K562 (cell line): ENCODE measurements around the gene SLC13A3. TPM values are rescaled to one million over a fixed set of nuclear protein-coding genes. Genes with fewer than 3 reads are reported as not detected.

Experiments used
- ATAC-seq: fragments of 200-7000 bp; cut with Tn5 transposase; 3 replicates; pipeline ENCODE4 v1.9.1; 2020; ENCODE audit warnings: moderate library complexity
- BruUV-seq: library from RNA; stranded (reverse); fragments of 400-500 nt; replicated peaks from 2 replicates; lab custom pipeline; 2021; lab: Mats Ljungman, UMichigan
- CTCF ChIA-PET: fragments of 300-600 bp; formaldehyde crosslinking; extraction: SDS; loops from one replicate; lab custom pipeline; 2021; ENCODE audit warnings: low intra/inter-chr PET ratio; lab: Yijun Ruan, JAX
- POLR2A ChIA-PET: fragments of 300-600, 350-650 bp; sonication (Branson Sonifier 250); formaldehyde crosslinking; extraction: SDS; loops from one replicate; lab custom pipeline; 2021; ENCODE audit warnings: antibody characterized with exemption, inconsistent platforms; lab: Yijun Ruan, JAX
- DNase-seq, 4 experiments: peaks; one replicate each; pipeline versions ENCODE4 v3.0.0 to v3.0.0-alpha.2; 2011 to 2018; ENCODE audit warnings: low spot score in 3 of 4, mixed read lengths in 3 of 4; ENCODE audit errors: extremely low read depth in 1 of 4
- FAIRE-seq: peaks from 2 replicates; lab custom pipeline; 2011; peaks lifted over from hg19 to GRCh38; lab: Jason Lieb, UNC
- H2AFZ ChIP-seq: 2 replicates; pipeline ENCODE4 v1.6.0; 2011; ENCODE audit warnings: low read depth, low read length, control low read depth, inconsistent platforms
- H3K27ac ChIP-seq: fragments of 200-600 bp; 3 replicates; pipeline ENCODE4 v1.8.0; 2011; ENCODE audit warnings: low read depth, mild to moderate bottlenecking, control low read depth, inconsistent platforms, low read length, moderate library complexity, mixed read lengths; ENCODE audit errors: extremely low read depth
- H3K27me3 ChIP-seq, 2 experiments: fragments of 300-600 bp in 1 of 2; 2 replicates in 1 of 2; 3 replicates in 1 of 2; pipeline versions ENCODE4 v1.6.0 to v1.8.0; 2011; ENCODE audit warnings: inconsistent platforms in 2 of 2, low read length in 2 of 2, mild to moderate bottlenecking in 1 of 2, mixed read lengths in 1 of 2, moderate library complexity in 1 of 2; ENCODE audit not compliant: control insufficient read depth in 2 of 2, insufficient read depth in 2 of 2
- H3K36me3 ChIP-seq: fragments of 300-600 bp; 3 replicates; pipeline ENCODE4 v1.8.0; 2011; ENCODE audit warnings: mild to moderate bottlenecking, low read length, inconsistent platforms; ENCODE audit not compliant: control insufficient read depth, insufficient read depth
- H3K4me1 ChIP-seq, 2 experiments: fragments of 200-600 bp in 1 of 2; replicated peaks in 1 of 2; 2 replicates in 1 of 2; 3 replicates in 1 of 2; pipeline versions ENCODE4 v1.5.1 to v1.8.0; 2011; ENCODE audit warnings: inconsistent platforms in 2 of 2, low read length in 2 of 2, mild to moderate bottlenecking in 1 of 2, mixed read lengths in 1 of 2, moderate library complexity in 1 of 2; ENCODE audit not compliant: control insufficient read depth in 2 of 2, insufficient read depth in 2 of 2
- H3K4me2 ChIP-seq: 2 replicates; pipeline ENCODE4 v1.6.1; 2011; ENCODE audit warnings: low read length, control low read depth, inconsistent platforms, mixed read lengths; ENCODE audit not compliant: insufficient read depth
- H3K4me3 ChIP-seq: fragments of 200-600 bp; sonication (generic), shearing (Covaris generic); 2 replicates; pipeline ENCODE4 v1.5.1; 2016; ENCODE audit warnings: control low read depth, inconsistent platforms
- H3K79me2 ChIP-seq: fragments of 200-600 bp; 3 replicates; pipeline ENCODE4 v1.8.0; 2011; ENCODE audit warnings: low read length, inconsistent platforms; ENCODE audit not compliant: control insufficient read depth, insufficient read depth
- H3K9ac ChIP-seq, 2 experiments: 2 replicates each; pipeline versions ENCODE4 v1.6.0 to v1.6.1; 2011; ENCODE audit warnings: low read depth in 2 of 2, low read length in 2 of 2, control low read depth in 1 of 2, inconsistent platforms in 1 of 2, mild to moderate bottlenecking in 1 of 2, mixed read lengths in 1 of 2; ENCODE audit not compliant: insufficient read depth in 1 of 2
- H3K9me1 ChIP-seq: one replicate; pipeline ENCODE4 v1.6.0; 2011; ENCODE audit warnings: inconsistent platforms, mild to moderate bottlenecking, low read length, moderate library complexity; ENCODE audit not compliant: control insufficient read depth, insufficient read depth
- H3K9me3 ChIP-seq: replicated peaks from 2 replicates; pipeline ENCODE4 v1.5.1; 2011; ENCODE audit warnings: low read depth, low read length, inconsistent platforms; ENCODE audit not compliant: control insufficient read depth, insufficient read depth
- H4K20me1 ChIP-seq: replicated peaks from 2 replicates; pipeline ENCODE4 v1.6.1; 2011; ENCODE audit warnings: low read length, inconsistent platforms, mixed read lengths; ENCODE audit not compliant: control insufficient read depth, insufficient read depth
- CXXC5 ChIP-seq: fragments of 250-450 bp; sonication (Bioruptor Pico); IDR thresholded peaks from 2 replicates; pipeline ENCODE4 v1.8.0; 2022; ENCODE audit warnings: inconsistent platforms, mild to moderate bottlenecking, moderate library complexity
- ID3 ChIP-seq, 2 experiments: fragments of 250-450 bp in 1 of 2; fragments of 450-650 bp in 1 of 2; sonication (Bioruptor Pico) in 1 of 2; IDR thresholded peaks; 2 replicates each; pipeline versions ENCODE4 v1.6.1 to v1.8.0; 2016 to 2021; ENCODE audit warnings: mild to moderate bottlenecking in 2 of 2, moderate library complexity in 2 of 2, missing compliant biosample characterization in 1 of 2, missing genetic modification characterization in 1 of 2
- RAD21 ChIP-seq, 2 experiments: fragments of 250-450 bp in 1 of 2; fragments of 450-650 bp in 1 of 2; sonication (Bioruptor Pico) in 1 of 2; formaldehyde crosslinking in 1 of 2; IDR thresholded peaks in 1 of 2; conservative IDR thresholded peaks in 1 of 2; 2 replicates each; pipeline versions ENCODE4 v1.4.0 to v1.8.0; 2020 to 2022; ENCODE audit warnings: mild to moderate bottlenecking in 2 of 2, moderate library complexity in 1 of 2
- ZNF445 ChIP-seq: fragments of 250-450 bp; sonication (Bioruptor Pico); IDR thresholded peaks from 2 replicates; pipeline ENCODE4 v1.4.0; 2020; ENCODE audit warnings: low read depth, mild to moderate bottlenecking, moderate library complexity
- ZNF561 ChIP-seq: fragments of 450-650 bp; formaldehyde crosslinking; conservative IDR thresholded peaks from 2 replicates; pipeline ENCODE4 v1.4.0; 2020; ENCODE audit warnings: mild to moderate bottlenecking, moderate library complexity
- WGBS: fragments of 100-300 bp; shearing (Covaris generic); methylation state at CpG from one replicate; pipeline ENCODE4 v1.1.6; 2016; ENCODE audit warnings: low coverage, mixed read lengths; ENCODE audit not compliant: insufficient coverage; ENCODE audit errors: missing lambda C conversion rate; 5-methylcytosine and 5-hydroxymethylcytosine counted together
- in situ Hi-C: fragments of 300-500 bp; cut with MboI; formaldehyde crosslinking; loops from 4 replicates; pipeline ENCODE4 v1.15.0; 2018; ENCODE audit warnings: inconsistent platforms, mixed read lengths
- intact Hi-C: fragments of 100-400 bp; cut with micrococcal nuclease; formaldehyde crosslinking; loops from 2 replicates; pipeline ENCODE4 v1.14.2; 2022
- polyA plus RNA-seq, 8 experiments: library from polyadenylated mRNA; depleted of rRNA in 4 of 8; stranded (reverse) in 5 of 8; unstranded in 3 of 8; fragments of >200 nt; fragmentation: Nextera tagmentation in 2 of 8; fragmentation: Illumina TruSeq in 1 of 8; extraction: Ambion mirVana in 2 of 8; extraction: Trizol in 1 of 8; gene quantifications; 2 replicates each; pipeline versions ENCODE4 v1.2.1 to v1.2.3, GENCODE V29; 2011 to 2014; ENCODE audit warnings: inconsistent platforms in 1 of 8, missing spikeins in 1 of 8
- total RNA-seq, 7 experiments: library from RNA; depleted of rRNA in 6 of 7; stranded (reverse); fragments of >200 nt in 6 of 7; fragmentation: Illumina TruSeq in 2 of 7; extraction: Trizol in 2 of 7; gene quantifications; 2 replicates each; pipeline versions ENCODE4 v1.2.1 to v1.2.3, GENCODE V29; 2011 to 2021; ENCODE audit warnings: low replicate concordance in 1 of 7
- TF ChIP-seq, protein P1 (sequence below), 3 experiments: IDR thresholded peaks in 2 of 3; conservative IDR thresholded peaks in 1 of 3; 2 replicates each; pipeline ENCODE4 v1.5.1; 2011 to 2012; ENCODE audit warnings: low read length in 3 of 3, mild to moderate bottlenecking in 3 of 3, control low read depth in 2 of 3, improper control_type of control experiment in 1 of 3, inconsistent platforms in 1 of 3, low read depth in 1 of 3, mixed read lengths in 1 of 3, moderate library complexity in 1 of 3; ENCODE audit not compliant: insufficient read depth in 2 of 3
- TF ChIP-seq, protein P2 (sequence below): IDR thresholded peaks from 2 replicates; pipeline ENCODE4 v1.6.1; 2011; ENCODE audit warnings: borderline replicate concordance, low read depth, mild to moderate bottlenecking, moderate library complexity, low read length; ENCODE audit not compliant: insufficient read depth, poor library complexity, severe bottlenecking

SLC13A3 gene
- total and polyA plus RNA-seq, 9 of the 15 experiments (the other 6 are each of a cell fraction or from before 2014, with no cell fraction given): 5.5 to 16.4 (median 8.5) TPM

GRCh38 chr20:46563170-46563859, 87.9 kb downstream of the SLC13A3 start:
- H3K36me3 ChIP-seq: no peaks in the 10 kb centered on the region
- H3K4me3 ChIP-seq: no peak overlapping the region
- H3K27me3 ChIP-seq: no peaks in the 10 kb centered on the region
- no peaks in the 10 kb centered on the region for H3K9me3 ChIP-seq
- H2AFZ ChIP-seq: peak overlapping the region; percentile 94
- intact Hi-C loops: loop anchor here (5.0 to 10.0 kb wide), 2 partner anchors 81 to 134 kb away; no protein-coding TSS in a partner anchor
- ChIA-PET POLR2A (interaction anchor here (1.1 to 1.5 kb wide), 2 partner anchors 10 to 13 kb away, joined by 3 to 6 read pairs; partner anchors contain the start of gene OCSTAMP), CTCF (interaction anchor here (1.5 kb wide), 1 partner anchor 116 kb away, joined by 4 read pairs; no protein-coding TSS in a partner anchor)
- ATAC-seq: peak; percentile 70
- 82% methylated on average over 6 of the region's 16 CpGs for WGBS
- H3K9ac ChIP-seq: peak overlapping the region; percentile 16 to 87; a peak in 3 of 4 replicates
- H3K4me1 ChIP-seq: peaks cover 19 to 31% of the 10 kb centered on the region in 2 experiments
- in situ Hi-C loops: no loop called here
- no peaks in the 10 kb centered on the region for H3K9me1 ChIP-seq
- FAIRE-seq: no peak
- H3K4me2 ChIP-seq: peak overlapping the region; percentile 70
- H3K27ac ChIP-seq: no peak overlapping the region
- no peaks in the 10 kb centered on the region for H4K20me1 ChIP-seq
- no peaks in the 10 kb centered on the region for H3K79me2 ChIP-seq
- peak; percentile 28 to 49 (median 35) for DNase-seq
- BruUV-seq: no TSS peak
- TF ChIP-seq, protein P1, sequence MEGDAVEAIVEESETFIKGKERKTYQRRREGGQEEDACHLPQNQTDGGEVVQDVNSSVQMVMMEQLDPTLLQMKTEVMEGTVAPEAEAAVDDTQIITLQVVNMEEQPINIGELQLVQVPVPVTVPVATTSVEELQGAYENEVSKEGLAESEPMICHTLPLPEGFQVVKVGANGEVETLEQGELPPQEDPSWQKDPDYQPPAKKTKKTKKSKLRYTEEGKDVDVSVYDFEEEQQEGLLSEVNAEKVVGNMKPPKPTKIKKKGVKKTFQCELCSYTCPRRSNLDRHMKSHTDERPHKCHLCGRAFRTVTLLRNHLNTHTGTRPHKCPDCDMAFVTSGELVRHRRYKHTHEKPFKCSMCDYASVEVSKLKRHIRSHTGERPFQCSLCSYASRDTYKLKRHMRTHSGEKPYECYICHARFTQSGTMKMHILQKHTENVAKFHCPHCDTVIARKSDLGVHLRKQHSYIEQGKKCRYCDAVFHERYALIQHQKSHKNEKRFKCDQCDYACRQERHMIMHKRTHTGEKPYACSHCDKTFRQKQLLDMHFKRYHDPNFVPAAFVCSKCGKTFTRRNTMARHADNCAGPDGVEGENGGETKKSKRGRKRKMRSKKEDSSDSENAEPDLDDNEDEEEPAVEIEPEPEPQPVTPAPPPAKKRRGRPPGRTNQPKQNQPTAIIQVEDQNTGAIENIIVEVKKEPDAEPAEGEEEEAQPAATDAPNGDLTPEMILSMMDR (IDR thresholded peaks at IDR 0.05 in 2 of 3, conservative IDR thresholded peaks at IDR 0.05 in 1 of 3; ENCODE audit: insufficient read depth in 2 of 3, low read depth in 1 of 3, low read length in 3 of 3): peak in 2 of 3 experiments; percentile 38 to 50; a peak in 4 of 6 replicates
- no peak for TF ChIP-seq CXXC5 (CRISPR knock-in tag)
- TF ChIP-seq RAD21 (CRISPR knock-in tag; conservative IDR thresholded peaks at IDR 0.05 in 1 of 2, IDR thresholded peaks at IDR 0.05 in 1 of 2): 0 out of 4 replicates have a peak, but pooled peaks of 1 of the 2 experiments have one; percentile 5
- no peak for TF ChIP-seq ZNF561
- no peak for TF ChIP-seq ZNF445 (CRISPR knock-in tag)
- TF ChIP-seq ID3 (CRISPR knock-in tag; IDR thresholded peaks at IDR 0.05): no peak
- no peak for TF ChIP-seq ID3 (tag; IDR thresholded peaks at IDR 0.05)
- TF ChIP-seq, protein P2, sequence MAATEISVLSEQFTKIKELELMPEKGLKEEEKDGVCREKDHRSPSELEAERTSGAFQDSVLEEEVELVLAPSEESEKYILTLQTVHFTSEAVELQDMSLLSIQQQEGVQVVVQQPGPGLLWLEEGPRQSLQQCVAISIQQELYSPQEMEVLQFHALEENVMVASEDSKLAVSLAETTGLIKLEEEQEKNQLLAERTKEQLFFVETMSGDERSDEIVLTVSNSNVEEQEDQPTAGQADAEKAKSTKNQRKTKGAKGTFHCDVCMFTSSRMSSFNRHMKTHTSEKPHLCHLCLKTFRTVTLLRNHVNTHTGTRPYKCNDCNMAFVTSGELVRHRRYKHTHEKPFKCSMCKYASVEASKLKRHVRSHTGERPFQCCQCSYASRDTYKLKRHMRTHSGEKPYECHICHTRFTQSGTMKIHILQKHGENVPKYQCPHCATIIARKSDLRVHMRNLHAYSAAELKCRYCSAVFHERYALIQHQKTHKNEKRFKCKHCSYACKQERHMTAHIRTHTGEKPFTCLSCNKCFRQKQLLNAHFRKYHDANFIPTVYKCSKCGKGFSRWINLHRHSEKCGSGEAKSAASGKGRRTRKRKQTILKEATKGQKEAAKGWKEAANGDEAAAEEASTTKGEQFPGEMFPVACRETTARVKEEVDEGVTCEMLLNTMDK: peak; percentile 47
- TF ChIP-seq, all 486 proteins: peak for 3
